Sciatic nerve (tissue), 2 donors: ENCODE results near the gene KLHDC7B. TPM values are rescaled to one million over a fixed set of nuclear protein-coding genes. Genes with fewer than 3 reads are reported as not detected.

ENCODE experiments used
- ATAC-seq: fragments of 200-7000 bp; cut with Tn5 transposase; one replicate; pipeline ENCODE4 v1.9.1; 2020; ENCODE audit warnings: mild to moderate bottlenecking, moderate library complexity
- DNase-seq: peaks from one replicate; pipeline ENCODE4 v3.0.0-alpha.2; 2020; ENCODE audit warnings: low spot score
- intact Hi-C: fragments of 100-400 bp; cut with DNase I; formaldehyde crosslinking; loops from one replicate; pipeline ENCODE4 v1.14.2; 2022
- total RNA-seq: library from RNA; stranded (reverse); fragmentation: NEBNext Ultra II Directional; extraction: Animal tissue kit (Norgen Biotek cat#: 25700); gene quantifications from one replicate; pipeline ENCODE4 v1.2.1, GENCODE V29; 2021
- donor health status: DM: no; HTN: no; CAD: no.
- donor health status: DM: no; HTN: no; CAD: no.

KLHDC7B gene
- total RNA-seq, 1 donor from 2014 or later = 0.13 TPM

DNA sequence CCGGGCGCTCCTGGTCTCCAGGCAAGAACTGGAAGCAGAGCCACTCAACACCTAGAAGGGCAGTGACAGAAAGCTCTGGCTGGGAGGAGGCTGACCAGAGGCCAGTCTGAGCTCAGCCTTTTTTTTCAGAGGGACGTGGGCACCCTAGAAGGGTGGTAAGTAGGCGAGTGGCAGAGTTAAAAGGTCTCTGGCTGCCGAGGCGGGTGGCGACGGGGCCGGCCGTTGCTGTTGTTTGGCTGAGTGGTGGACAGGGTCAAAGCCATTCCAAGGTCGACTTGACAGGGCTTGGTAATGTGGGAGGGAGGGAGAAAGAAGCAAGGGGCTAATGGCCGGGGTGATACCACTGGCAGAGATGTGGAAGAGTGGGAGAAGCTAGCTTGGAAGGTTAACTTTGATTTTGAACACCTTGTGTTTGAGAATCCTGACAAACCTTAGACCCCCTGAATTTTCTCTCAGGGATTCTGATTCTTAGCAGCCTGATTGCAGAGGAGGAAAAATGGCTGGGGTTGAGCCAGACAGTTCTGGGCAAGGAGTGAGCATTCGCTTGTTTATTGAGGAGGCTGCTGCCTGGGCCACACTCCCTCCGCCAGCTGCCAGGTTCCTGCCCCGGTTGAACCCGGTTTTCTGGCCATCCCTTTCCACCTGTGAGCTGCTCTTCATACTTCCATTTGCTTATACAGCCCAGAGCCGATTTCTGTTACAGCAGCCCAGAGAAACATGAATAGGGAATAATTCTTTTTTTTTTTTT is 17.9 kb downstream of the KLHDC7B start:
- ATAC-seq = peak; percentile 23
- no peak for DNase-seq
- intact Hi-C loops = no loop called here

GRCh38 chr22:50564289-50564688 is 18.6 kb downstream of the KLHDC7B start:
- intact Hi-C loops = no loop called here
- ATAC-seq (no peak), DNase-seq (no peak)

GRCh38 chr22:50567721-50568252 is 22.1 kb downstream of the KLHDC7B start:
- ATAC-seq (no peak), DNase-seq (peak; percentile 49)
- intact Hi-C loops = no loop called here

DNA sequence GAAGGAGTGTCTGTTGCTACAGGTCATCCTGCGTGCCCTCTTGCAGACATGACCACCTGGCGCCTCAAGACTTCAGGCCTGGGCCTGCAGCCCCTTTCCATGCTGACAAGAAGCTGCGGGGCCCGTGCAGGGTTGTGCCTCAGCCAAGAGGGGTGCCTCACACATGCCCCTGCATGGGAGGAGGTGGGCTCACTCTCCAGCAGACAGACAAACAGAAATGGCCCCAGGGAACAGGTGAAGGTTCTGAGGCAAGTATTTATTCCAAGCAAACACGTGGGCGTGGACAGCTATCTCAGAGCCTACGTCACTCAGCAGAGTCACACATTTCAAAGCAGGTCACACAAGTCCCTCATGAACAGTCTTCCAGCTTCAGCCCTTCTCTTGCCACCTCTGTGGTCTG is 22.9 kb downstream of the KLHDC7B start:
- intact Hi-C loops = no loop called here
- DNase-seq (no peak), ATAC-seq (no peak)

GRCh38 chr22:50569041-50569459 is 23.4 kb downstream of the KLHDC7B start:
- DNase-seq (no peak), ATAC-seq (no peak)
- intact Hi-C loops = no loop called here

DNA sequence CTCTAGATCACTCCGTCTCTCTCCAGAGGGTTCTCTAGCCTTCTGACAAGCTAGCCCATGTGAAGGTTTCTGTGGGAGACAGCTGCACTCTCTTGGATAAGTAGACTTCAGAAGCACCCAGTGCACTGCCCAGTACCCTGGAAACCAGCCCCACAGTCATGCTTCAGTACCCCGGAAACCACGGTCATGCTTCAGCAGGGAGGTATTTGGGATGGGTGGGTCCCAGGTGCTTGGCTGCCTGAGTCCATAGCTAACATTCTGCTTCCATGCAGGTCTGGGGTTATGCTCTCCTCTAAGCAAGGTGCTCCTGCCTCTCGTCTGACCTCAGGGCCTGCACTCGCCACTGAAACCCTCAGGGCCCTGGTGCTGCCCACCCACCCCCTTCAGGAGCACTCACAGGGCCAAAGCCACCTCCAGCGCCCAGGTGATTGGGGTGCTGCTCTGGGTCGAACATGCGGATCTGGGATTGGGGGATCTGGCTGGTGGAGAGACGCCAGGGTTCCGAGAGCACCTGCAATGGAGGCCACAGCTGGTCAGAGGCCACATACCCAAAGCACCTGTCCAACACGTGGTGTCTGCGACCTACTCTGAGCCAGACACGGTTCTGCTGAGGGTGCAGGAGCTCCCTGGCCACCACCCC is 24.3 kb downstream of the KLHDC7B start:
- intact Hi-C loops = no loop called here
- no peak for ATAC-seq

DNA sequence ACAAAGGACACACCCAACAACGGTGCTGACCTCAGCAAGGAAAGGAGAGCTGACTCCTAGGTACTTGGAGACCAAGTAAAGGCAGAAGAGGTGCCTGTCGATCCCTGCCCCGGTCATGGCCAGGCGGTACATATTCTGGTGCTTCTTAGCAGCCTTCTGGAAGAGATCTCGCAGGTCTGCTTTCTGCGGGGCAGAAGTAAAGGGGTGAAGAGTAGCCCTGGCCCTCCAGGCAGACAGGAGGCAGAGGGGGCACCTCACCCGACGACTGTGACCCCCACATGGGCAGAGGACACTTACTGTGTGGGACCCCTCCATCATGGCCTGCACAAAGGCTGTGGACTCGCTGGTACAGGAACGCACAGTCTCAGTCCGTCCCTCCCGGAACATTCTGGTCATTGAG is 25.2 kb downstream of the KLHDC7B start:
- DNase-seq (no peak), ATAC-seq (no peak)
- intact Hi-C loops = no loop called here

More for the DNA sequence above, 24.3 kb downstream of the KLHDC7B start:
- DNase-seq = no peak

GRCh38 chr22:50571264-50572175 is 25.8 kb downstream of the KLHDC7B start:
- no peak for ATAC-seq
- DNase-seq = no peak
- intact Hi-C loops = no loop called here

- DNase-seq = no peak
- ATAC-seq = no peak
- intact Hi-C loops = no loop called here
Observed at GRCh38 chr22:50572965-50573364, 27.3 kb downstream of the KLHDC7B start.

GRCh38 chr22:50573491-50574382 is 28.0 kb downstream of the KLHDC7B start:
- intact Hi-C loops = no loop called here
- DNase-seq (no peak), ATAC-seq (no peak)

- ATAC-seq = no peak
- intact Hi-C loops = no loop called here
- no peak for DNase-seq
Observed at GRCh38 chr22:50574383-50574755, 28.7 kb downstream of the KLHDC7B start.

DNA sequence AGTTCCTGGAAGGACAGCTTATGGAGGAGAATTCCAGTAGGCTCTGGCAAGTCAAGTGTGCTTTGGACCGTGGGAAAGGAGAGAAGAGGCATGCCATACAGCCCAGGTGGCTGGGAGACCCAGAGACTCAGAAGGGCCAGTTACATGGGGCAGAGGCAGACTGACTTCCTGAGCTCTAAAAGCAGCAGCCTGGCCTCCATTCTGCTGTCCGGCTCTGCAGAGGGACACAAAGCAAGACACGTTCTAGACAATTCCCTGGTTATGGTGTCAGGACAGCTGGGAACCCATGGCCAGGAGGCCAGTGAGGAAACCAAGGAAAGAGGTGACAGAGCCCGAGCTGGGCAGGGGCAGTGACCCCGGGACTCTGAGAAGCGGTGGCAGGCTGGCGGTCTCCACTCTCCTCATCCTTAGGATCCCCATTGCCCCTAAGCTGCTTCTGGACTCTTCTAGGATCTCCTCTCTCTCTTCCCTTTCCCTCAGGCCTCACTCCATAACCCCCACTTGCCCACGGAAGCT is 29.8 kb downstream of the KLHDC7B start:
- DNase-seq (no peak), ATAC-seq (no peak)
- intact Hi-C loops = no loop called here

DNA sequence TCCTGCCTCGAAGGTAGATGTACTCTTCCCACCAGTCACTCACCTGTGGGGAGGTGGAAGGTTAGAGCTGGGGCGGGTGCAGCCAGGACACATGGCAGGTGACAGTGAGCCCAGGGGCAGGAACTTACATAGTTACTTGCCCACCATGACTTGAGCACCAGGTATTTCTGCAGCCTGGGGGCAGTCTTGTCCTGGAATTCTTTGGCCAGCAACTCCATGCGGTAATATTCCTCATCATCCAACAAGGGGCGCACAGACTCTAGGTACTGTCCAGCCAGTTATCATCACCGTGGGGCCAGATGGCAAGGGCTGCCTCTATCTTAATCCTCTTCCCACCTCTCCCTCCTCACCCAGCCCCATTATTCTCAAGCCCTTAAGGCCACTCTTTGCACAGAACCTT is 30.4 kb downstream of the KLHDC7B start:
- no peak for ATAC-seq
- intact Hi-C loops = no loop called here
- DNase-seq = no peak

DNA sequence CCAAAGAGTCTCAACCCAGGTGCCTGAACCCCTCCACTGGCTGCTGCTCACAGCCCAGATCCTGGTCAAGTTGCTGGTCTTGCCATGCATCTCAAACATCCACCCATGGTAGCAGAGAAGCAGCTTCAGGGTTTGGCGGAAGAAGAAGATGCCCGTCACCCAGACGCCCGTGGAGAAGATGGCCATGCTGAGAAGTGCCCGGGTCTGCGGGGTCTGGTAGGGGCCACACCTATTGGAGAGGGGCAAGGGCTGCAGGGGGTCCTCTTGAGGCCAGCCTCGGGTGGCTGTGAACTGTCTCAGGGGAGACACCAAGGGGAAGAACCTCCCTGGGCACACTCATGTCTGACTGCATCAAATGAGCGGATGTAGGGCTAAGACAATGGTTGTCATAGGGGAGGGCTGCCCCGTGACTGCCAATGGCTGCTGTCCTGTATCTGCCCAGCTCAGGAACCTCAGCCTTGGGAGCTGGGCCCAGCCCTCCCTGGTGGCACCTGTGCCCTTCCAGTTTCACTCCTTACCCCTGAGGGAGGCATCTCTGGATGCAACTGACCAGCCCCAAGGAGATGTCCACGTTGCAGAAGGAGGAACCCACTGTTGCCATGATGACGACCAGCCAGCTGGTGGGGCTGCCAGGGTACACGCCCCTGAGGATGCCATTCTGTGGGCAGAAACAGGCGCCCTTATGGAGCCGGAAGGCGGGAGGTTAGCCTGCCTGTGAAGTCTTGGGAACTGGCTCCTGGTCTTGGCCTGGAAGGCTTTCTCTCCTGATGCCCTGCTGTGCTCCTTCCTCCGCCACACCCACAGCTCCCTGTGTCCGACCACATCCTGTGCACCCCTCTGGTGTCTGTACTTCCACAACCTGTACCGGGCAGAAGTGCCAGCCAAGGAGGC is 31.4 kb downstream of the KLHDC7B start:
- ATAC-seq (no peak), DNase-seq (no peak)
- intact Hi-C loops = no loop called here

- ATAC-seq (no peak), DNase-seq (no peak)
- intact Hi-C loops = no loop called here
Observed at GRCh38 chr22:50577697-50577986, 31.9 kb downstream of the KLHDC7B start.

- ATAC-seq (no peak), DNase-seq (no peak)
- intact Hi-C loops = no loop called here
Observed at GRCh38 chr22:50577987-50578775, 32.5 kb downstream of the KLHDC7B start, which contains the start of gene CPT1B. Gene CPT1B (minus strand): TSS chr22:50578427. CDS start chr22:50577915, 512 bp downstream.
